Heart left ventricle (tissue), 16 donors: ENCODE results near the gene ROBO1. TPM values are rescaled to one million over a fixed set of nuclear protein-coding genes. Genes with fewer than 3 reads are reported as not detected.

Source experiments
- ATAC-seq, 4 donors: fragments of 200-7000 bp; cut with Tn5 transposase; one replicate each; pipeline ENCODE4 v1.9.1; 2020 to 2022; ENCODE audit warnings: moderate library complexity in 4 of 4, mild to moderate bottlenecking in 3 of 4, moderate number of reproducible peaks in 1 of 4
- DNase-seq, 5 donors: peaks; one replicate each; pipeline ENCODE4 v3.0.0-alpha.2; 2020
- H3K27ac ChIP-seq, 12 donors: fragments of 200-600 bp; sonication (generic) in 4 of 12; one replicate each; pipeline versions ENCODE4 v1.5.0 to v1.8.0; 2016 to 2022; ENCODE audit warnings: mild to moderate bottlenecking in 2 of 12
- H3K27me3 ChIP-seq, 9 donors: fragments of 200-600 bp; sonication (generic) in 2 of 9; one replicate each; pipeline versions ENCODE4 v1.5.1 to v1.8.0; 2016 to 2022; ENCODE audit warnings: mild to moderate bottlenecking in 3 of 9
- H3K36me3 ChIP-seq, 9 donors: fragments of 200-600 bp; sonication (generic) in 2 of 9; one replicate each; pipeline versions ENCODE4 v1.5.0 to v1.8.0; 2018 to 2022; ENCODE audit warnings: mild to moderate bottlenecking in 2 of 9
- H3K4me1 ChIP-seq, 12 donors: fragments of 200-600 bp; sonication (generic) in 4 of 12; one replicate each; pipeline versions ENCODE4 v1.5.0 to v1.8.0; 2016 to 2022; ENCODE audit warnings: mild to moderate bottlenecking in 3 of 12
- H3K4me3 ChIP-seq, 12 donors: fragments of 200-600 bp; sonication (generic) in 4 of 12; one replicate each; pipeline versions ENCODE4 v1.5.0 to v1.8.0; 2017 to 2022; ENCODE audit warnings: mild to moderate bottlenecking in 9 of 12, moderate library complexity in 4 of 12
- H3K9me3 ChIP-seq, 12 donors: fragments of 200-600 bp; sonication (generic) in 4 of 12; one replicate each; pipeline versions ENCODE4 v1.5.0 to v1.8.0; 2016 to 2022; ENCODE audit warnings: mild to moderate bottlenecking in 1 of 12
- POLR2A ChIP-seq, 2 donors: fragments of 450-650 bp; IDR thresholded peaks; one replicate each; pipeline ENCODE4 v1.6.1; 2017; ENCODE audit warnings: antibody characterized with exemption in 2 of 2, mild to moderate bottlenecking in 2 of 2, moderate library complexity in 2 of 2
- WGBS, 4 donors: extraction: QIAGEN DNeasy Blood & Tissue Kit in 2 of 4; methylation state at CpG; one replicate each; pipeline versions ENCODE4 v1.1.5 to v1.1.7; 2013 to 2018; 5-methylcytosine and 5-hydroxymethylcytosine counted together
- intact Hi-C, 10 donors: fragments of 100-400 bp; cut with DNase I; formaldehyde crosslinking; loops; one replicate each; pipeline versions ENCODE4 v1.11.1 to v1.14.2; 2022
- polyA plus RNA-seq, 2 donors: library from polyadenylated mRNA; stranded (reverse); fragments of 200-250 nt; gene quantifications; one replicate each; pipeline ENCODE4 v1.2.3, GENCODE V29; 2013
- total RNA-seq, 9 donors: library from RNA; depleted of rRNA in 2 of 9; stranded (reverse); fragments of >200 nt in 2 of 9; fragmentation: NEBNext Ultra II Directional in 3 of 9; extraction: Animal tissue kit (Norgen Biotek cat#: 25700) in 3 of 9; gene quantifications; one replicate each; pipeline versions ENCODE4 v1.1.0 to v1.2.4, GENCODE V29; 2016 to 2023
- TF ChIP-seq, protein P1 (sequence below), 12 donors: fragments of 200-600 bp; sonication (generic) in 4 of 12; IDR thresholded peaks; one replicate each; pipeline versions ENCODE4 v1.5.0 to v1.8.0; 2018 to 2022; ENCODE audit warnings: antibody characterized with exemption in 12 of 12, mild to moderate bottlenecking in 5 of 12
- donor health status: ischemic (EF 13 %, LVEDD 7.1; RV severe dilation, severe dysfunction).
- donor health status: healthy with polysubstance abuse.
- donor health status: DM: no; HTN: yes; CAD: no.
- donor health status: DM: no; HTN: no; CAD: no.
- donor health status: ischemic (EF 25% LVEDD 6.9; RV normal size, moderate dysfunction).
- donor health status: ischemic (EF 25% LVEDD 5.7; RV mildly dilated, moderate dysfunction).
- donor health status: healthy.
- donor health status: DM: yes; HTN: yes; CAD: no.
- donor health status: ischemic (EF 35%, LVEDD 5.7; RV mildly dilated, moderate dysfunction).
- donor health status: nonischemic (EF 11% LVEDD 7.7; RV severe dilation, severe dysfunction).
- donor health status: DM: yes; HTN: yes; CAD: no.
- donor health status: PGD.
- donor health status: ischemic (EF 29% LVEDD 5.4; RV normal size, mild dysfunction).
- donor health status: nonischemic (EF 23%, LVEDD 6.1; RV moderate dilation, normal function).

The ROBO1 gene
- total and polyA plus RNA-seq, 11 donors, result 1.4 to 14.8 (median 5.7) TPM

DNA sequence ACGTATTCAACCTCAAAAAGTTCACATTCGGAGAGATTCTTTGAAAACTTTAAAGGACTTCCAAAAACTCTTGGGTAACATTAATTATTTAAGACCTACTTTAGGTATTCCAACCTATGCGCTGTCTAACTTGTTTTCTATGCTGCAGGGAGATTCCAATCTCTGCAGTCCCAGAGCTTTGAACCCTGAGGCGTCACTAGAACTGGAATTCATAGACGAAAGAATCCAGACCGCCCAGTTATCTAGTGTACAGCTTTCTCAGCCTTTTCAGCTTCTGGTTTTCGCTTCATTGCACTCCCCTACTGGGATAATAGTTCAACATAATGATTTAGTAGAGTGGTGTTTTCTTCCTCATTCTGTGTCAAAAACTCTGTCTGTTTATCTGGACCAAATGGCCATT lies 711.3 kb downstream of the ROBO1 start:
- ATAC-seq (no peak), DNase-seq (no peak)
- Histone ChIP-seq H3K4me3 (no peak overlapping the region), H3K9me3 (peaks cover 0 to 23% (median 11%) of the 10 kb centered on the region in 12 donors), H3K4me1 (no peaks in the 10 kb centered on the region), H3K36me3 (no peaks in the 10 kb centered on the region), H3K27me3 (no peaks in the 10 kb centered on the region), H3K27ac (no peak overlapping the region)
- TF ChIP-seq POLR2A (IDR thresholded peaks at IDR 0.05), result no peak
- TF ChIP-seq, protein P1, sequence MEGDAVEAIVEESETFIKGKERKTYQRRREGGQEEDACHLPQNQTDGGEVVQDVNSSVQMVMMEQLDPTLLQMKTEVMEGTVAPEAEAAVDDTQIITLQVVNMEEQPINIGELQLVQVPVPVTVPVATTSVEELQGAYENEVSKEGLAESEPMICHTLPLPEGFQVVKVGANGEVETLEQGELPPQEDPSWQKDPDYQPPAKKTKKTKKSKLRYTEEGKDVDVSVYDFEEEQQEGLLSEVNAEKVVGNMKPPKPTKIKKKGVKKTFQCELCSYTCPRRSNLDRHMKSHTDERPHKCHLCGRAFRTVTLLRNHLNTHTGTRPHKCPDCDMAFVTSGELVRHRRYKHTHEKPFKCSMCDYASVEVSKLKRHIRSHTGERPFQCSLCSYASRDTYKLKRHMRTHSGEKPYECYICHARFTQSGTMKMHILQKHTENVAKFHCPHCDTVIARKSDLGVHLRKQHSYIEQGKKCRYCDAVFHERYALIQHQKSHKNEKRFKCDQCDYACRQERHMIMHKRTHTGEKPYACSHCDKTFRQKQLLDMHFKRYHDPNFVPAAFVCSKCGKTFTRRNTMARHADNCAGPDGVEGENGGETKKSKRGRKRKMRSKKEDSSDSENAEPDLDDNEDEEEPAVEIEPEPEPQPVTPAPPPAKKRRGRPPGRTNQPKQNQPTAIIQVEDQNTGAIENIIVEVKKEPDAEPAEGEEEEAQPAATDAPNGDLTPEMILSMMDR (IDR thresholded peaks at IDR 0.05), result no peak
- intact Hi-C loops, result no loop called here
- WGBS, 4 donors, result 74 to 83% (median 81%) methylated on average over 7 of the region's 7 CpGs

DNA sequence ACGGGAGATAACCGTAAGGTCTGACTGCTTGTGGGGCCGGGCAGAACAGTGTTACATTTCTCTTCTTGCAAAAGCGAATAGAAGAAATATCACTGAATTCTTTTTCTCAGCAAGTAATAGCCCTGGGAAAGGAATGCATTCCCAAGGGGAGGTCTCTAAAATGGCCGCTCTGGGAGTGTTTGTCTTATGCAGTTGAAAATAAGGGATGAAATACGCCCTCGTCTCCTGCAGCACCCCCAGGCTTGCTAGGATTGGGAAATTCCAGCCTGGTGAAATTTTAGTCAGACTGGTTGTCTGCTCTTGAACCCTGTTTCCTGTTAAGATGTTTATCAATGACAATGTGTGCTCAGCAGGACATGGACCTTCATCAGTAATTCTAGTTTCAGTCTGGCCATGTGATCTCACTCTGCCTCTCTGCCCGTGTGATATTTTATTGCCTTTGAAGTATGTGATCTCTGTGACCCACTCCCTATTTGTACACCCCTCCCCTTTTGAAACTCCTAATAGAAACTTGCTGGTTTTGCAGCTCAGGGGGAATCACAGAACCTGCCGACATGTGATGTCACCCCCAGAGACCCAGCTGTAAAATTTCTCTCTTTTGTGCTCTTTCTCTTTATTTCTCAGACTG lies 715.6 kb downstream of the ROBO1 start:
- Histone ChIP-seq H3K27me3 (no peaks in the 10 kb centered on the region), H3K4me3 (no peak overlapping the region), H3K27ac (no peak overlapping the region), H3K4me1 (no peaks in the 10 kb centered on the region), H3K9me3 (peaks cover 0 to 40% (median 11%) of the 10 kb centered on the region in 12 donors), H3K36me3 (no peaks in the 10 kb centered on the region)
- no peak for ATAC-seq
- intact Hi-C loops, result no loop called here
- TF ChIP-seq, protein P1 (IDR thresholded peaks at IDR 0.05), result no peak
- TF ChIP-seq POLR2A (IDR thresholded peaks at IDR 0.05), result no peak
- DNase-seq, result no peak
- WGBS, 4 donors, result 92 to 96% (median 93%) methylated on average over 9 of the region's 9 CpGs

DNA sequence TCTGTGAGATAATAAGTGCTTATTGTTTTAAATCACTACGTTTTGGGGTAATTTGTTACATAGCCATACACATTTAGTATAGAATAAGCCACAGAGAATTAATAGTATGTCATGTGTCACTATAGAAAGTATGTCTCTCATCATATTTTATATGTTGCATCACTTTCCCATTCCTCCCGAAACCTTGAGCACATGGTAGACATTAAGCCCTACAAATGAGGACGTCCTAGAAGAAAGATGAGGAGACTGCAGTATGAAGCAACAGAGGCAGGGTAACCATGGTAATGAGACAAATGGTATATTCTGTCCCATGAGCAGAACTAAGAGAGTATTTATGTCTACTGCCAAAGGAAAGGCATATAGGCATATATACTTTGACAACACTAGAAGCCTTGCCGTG lies 720.2 kb downstream of the ROBO1 start:
- TF ChIP-seq, protein P1 (IDR thresholded peaks at IDR 0.05), result no peak
- no peak for TF ChIP-seq POLR2A (IDR thresholded peaks at IDR 0.05)
- peaks cover 0 to 28% (median 7%) of the 10 kb centered on the region in 12 donors for H3K9me3 ChIP-seq
- H3K27ac ChIP-seq, result no peak overlapping the region
- no peaks in the 10 kb centered on the region for H3K4me1 ChIP-seq
- intact Hi-C loops, result no loop called here
- no peaks in the 10 kb centered on the region for H3K27me3 ChIP-seq
- no peaks in the 10 kb centered on the region for H3K36me3 ChIP-seq
- no peak overlapping the region for H3K4me3 ChIP-seq
- WGBS, 4 donors, result 82 to 87% (median 83%) methylated on average over 4 of the region's 4 CpGs
- no peak for ATAC-seq
- DNase-seq, result no peak

DNA sequence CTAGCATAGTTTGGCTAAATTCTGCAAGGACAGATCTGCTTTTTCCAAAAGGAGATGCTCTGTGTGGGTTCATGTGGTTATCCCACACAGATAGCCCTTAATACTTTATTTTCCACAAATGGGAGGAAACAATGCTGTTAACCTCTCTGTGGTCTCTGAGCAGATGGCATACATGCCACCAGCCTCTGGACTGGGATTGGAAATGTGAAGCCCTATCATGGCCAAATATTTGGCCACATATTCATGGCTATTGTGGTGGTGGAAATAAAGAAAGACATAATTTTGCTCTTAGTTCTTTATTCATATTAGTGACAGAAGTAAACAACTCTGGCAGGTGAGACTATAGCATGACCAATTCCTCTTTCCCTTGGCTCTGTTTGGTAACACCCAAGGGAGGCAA lies 726.2 kb downstream of the ROBO1 start:
- Histone ChIP-seq H3K27ac (no peak overlapping the region), H3K4me3 (no peak overlapping the region), H3K36me3 (no peaks in the 10 kb centered on the region), H3K27me3 (no peaks in the 10 kb centered on the region), H3K4me1 (no peaks in the 10 kb centered on the region), H3K9me3 (no peaks in the 10 kb centered on the region)
- intact Hi-C loops, result no loop called here
- DNase-seq, result no peak
- ATAC-seq, result no peak
- no peak for TF ChIP-seq POLR2A (IDR thresholded peaks at IDR 0.05)
- TF ChIP-seq, protein P1 (IDR thresholded peaks at IDR 0.05), result no peak
